ENCODE measurements around the gene PDE8B.

The PDE8B gene

GRCh38 chr5:77325921-77326541 is 115.6 kb downstream of the PDE8B start:
- DNase-seq = no peak

- no peak for DNase-seq
These were observed 116.7 kb downstream of the PDE8B start for GRCh38 chr5:77326986-77327734.

- DNase-seq = peak; percentile 61
These were observed 118.6 kb downstream of the PDE8B start for GRCh38 chr5:77328930-77329647.

GRCh38 chr5:77329664-77330430 is 119.4 kb downstream of the PDE8B start:
- no peak for DNase-seq

GRCh38 chr5:77333036-77333435 is 122.6 kb downstream of the PDE8B start:
- DNase-seq = no peak

GRCh38 chr5:77333451-77334123 is 123.1 kb downstream of the PDE8B start:
- DNase-seq = no peak

GRCh38 chr5:77337246-77337645 is 126.8 kb downstream of the PDE8B start:
- no peak for DNase-seq

- no peak for DNase-seq
These were observed 127.2 kb downstream of the PDE8B start for GRCh38 chr5:77337686-77338085.

GRCh38 chr5:77339337-77339890 is 128.9 kb downstream of the PDE8B start:
- no peak for DNase-seq

- DNase-seq = no peak
These were observed 132.7 kb downstream of the PDE8B start for GRCh38 chr5:77343165-77343564.

GRCh38 chr5:77347435-77348098 is 137.1 kb downstream of the PDE8B start:
- DNase-seq = no peak

GRCh38 chr5:77353251-77353650 is 142.8 kb downstream of the PDE8B start:
- no peak for DNase-seq

GRCh38 chr5:77354454-77354853 is 144.0 kb downstream of the PDE8B start:
- DNase-seq = no peak

- DNase-seq = no peak
These were observed 144.6 kb downstream of the PDE8B start for GRCh38 chr5:77355080-77355479.

- DNase-seq = no peak
These were observed 145.3 kb downstream of the PDE8B start for GRCh38 chr5:77355751-77356150.

GRCh38 chr5:77356740-77357139 is 146.3 kb downstream of the PDE8B start:
- DNase-seq = peak; percentile 77

- DNase-seq = no peak
These were observed 148.1 kb downstream of the PDE8B start for GRCh38 chr5:77358255-77359205.

GRCh38 chr5:77359231-77359630 is 148.8 kb downstream of the PDE8B start:
- DNase-seq = no peak

GRCh38 chr5:77360381-77360780 is 149.9 kb downstream of the PDE8B start:
- no peak for DNase-seq

GRCh38 chr5:77360973-77361372 is 150.5 kb downstream of the PDE8B start:
- DNase-seq = no peak

Data from activated CD4-positive, alpha-beta T cell treated with anti-CD3 and anti-CD28 coated beads, Interleukin-2, amount 50 U/mL, for 16 hours (primary cell).